Measurements from ENCODE around the gene CYP46A1.
A peak's percentile ranks its signal among the peaks of the same experiment; 100 is the strongest.
"Not testable (repeated sequence)": the region's sequence is repeated elsewhere in the genome, so short reads cannot be mapped to it uniquely, and the experiment has no call there.

CYP46A1 gene

GRCh38 chr14:99660006-99660566, 24.0 kb upstream of the CYP46A1 start:
- Histone ChIP-seq H3K9ac (ENCODE audit: low read depth, low read length) (no peak overlapping the region), H3K4me1 (ENCODE audit: control insufficient read depth, insufficient read depth, low read length) (peaks cover 20% of the 10 kb centered on the region), H3K36me3 (ENCODE audit: control insufficient read depth, insufficient read depth, low read length) (no peaks in the 10 kb centered on the region), H3K27me3 (ENCODE audit: control insufficient read depth, insufficient read depth, low read length) (peaks cover 5% of the 10 kb centered on the region), H3K9me3 (ENCODE audit: control insufficient read depth, insufficient read depth, low read length) (no peaks in the 10 kb centered on the region), H3K4me3 (ENCODE audit: low read depth, low read length) (peak overlapping the region; percentile 45)

- Histone ChIP-seq H3K36me3 (ENCODE audit: control insufficient read depth, insufficient read depth, low read length) (no peaks in the 10 kb centered on the region), H3K27me3 (ENCODE audit: control insufficient read depth, insufficient read depth, low read length) (peaks cover 5% of the 10 kb centered on the region), H3K4me3 (ENCODE audit: low read depth, low read length) (peak overlapping the region; percentile 45), H3K9me3 (ENCODE audit: control insufficient read depth, insufficient read depth, low read length) (no peaks in the 10 kb centered on the region), H3K4me1 (ENCODE audit: control insufficient read depth, insufficient read depth, low read length) (peaks cover 20% of the 10 kb centered on the region), H3K9ac (ENCODE audit: low read depth, low read length) (no peak overlapping the region)
These were observed 23.3 kb upstream of the CYP46A1 start for GRCh38 chr14:99660794-99661193.

GRCh38 chr14:99661206-99661605, 22.9 kb upstream of the CYP46A1 start:
- not testable (repeated sequence) for H3K9ac ChIP-seq (ENCODE audit: low read depth, low read length); H3K9me3 ChIP-seq (ENCODE audit: control insufficient read depth, insufficient read depth, low read length); H3K36me3 ChIP-seq (ENCODE audit: control insufficient read depth, insufficient read depth, low read length); H3K27me3 ChIP-seq (ENCODE audit: control insufficient read depth, insufficient read depth, low read length); H3K4me3 ChIP-seq (ENCODE audit: low read depth, low read length)
- peaks cover 20% of the 10 kb centered on the region for H3K4me1 ChIP-seq (ENCODE audit: control insufficient read depth, insufficient read depth, low read length)

- Histone ChIP-seq H3K36me3 (ENCODE audit: control insufficient read depth, insufficient read depth, low read length) (no peaks in the 10 kb centered on the region), H3K4me1 (ENCODE audit: control insufficient read depth, insufficient read depth, low read length) (peaks cover 20% of the 10 kb centered on the region), H3K27me3 (ENCODE audit: control insufficient read depth, insufficient read depth, low read length) (peaks cover 4% of the 10 kb centered on the region), H3K9me3 (ENCODE audit: control insufficient read depth, insufficient read depth, low read length) (no peaks in the 10 kb centered on the region), H3K9ac (ENCODE audit: low read depth, low read length) (no peak overlapping the region), H3K4me3 (ENCODE audit: low read depth, low read length) (no peak overlapping the region)
These were observed 21.3 kb upstream of the CYP46A1 start for GRCh38 chr14:99662846-99663245.

GRCh38 chr14:99663386-99664057, 20.6 kb upstream of the CYP46A1 start:
- Histone ChIP-seq H3K36me3 (ENCODE audit: control insufficient read depth, insufficient read depth, low read length) (no peaks in the 10 kb centered on the region), H3K9ac (ENCODE audit: low read depth, low read length) (no peak overlapping the region), H3K27me3 (ENCODE audit: control insufficient read depth, insufficient read depth, low read length) (peaks cover under 1% of the 10 kb centered on the region), H3K4me1 (ENCODE audit: control insufficient read depth, insufficient read depth, low read length) (peaks cover 20% of the 10 kb centered on the region), H3K9me3 (ENCODE audit: control insufficient read depth, insufficient read depth, low read length) (no peaks in the 10 kb centered on the region), H3K4me3 (ENCODE audit: low read depth, low read length) (no peak overlapping the region)

GRCh38 chr14:99664058-99664936, 19.8 kb upstream of the CYP46A1 start:
- no peaks in the 10 kb centered on the region for H3K36me3 ChIP-seq (ENCODE audit: control insufficient read depth, insufficient read depth, low read length)
- H3K4me3 ChIP-seq (ENCODE audit: low read depth, low read length) = no peak overlapping the region
- peaks cover 20% of the 10 kb centered on the region for H3K4me1 ChIP-seq (ENCODE audit: control insufficient read depth, insufficient read depth, low read length)
- H3K27me3 ChIP-seq (ENCODE audit: control insufficient read depth, insufficient read depth, low read length) = no peaks in the 10 kb centered on the region
- H3K9me3 ChIP-seq (ENCODE audit: control insufficient read depth, insufficient read depth, low read length) = no peaks in the 10 kb centered on the region
- peak overlapping the region; percentile 24 for H3K9ac ChIP-seq (ENCODE audit: low read depth, low read length)

GRCh38 chr14:99664937-99665273, 19.2 kb upstream of the CYP46A1 start:
- Histone ChIP-seq H3K9me3 (ENCODE audit: control insufficient read depth, insufficient read depth, low read length) (no peaks in the 10 kb centered on the region), H3K4me3 (ENCODE audit: low read depth, low read length) (no peak overlapping the region), H3K27me3 (ENCODE audit: control insufficient read depth, insufficient read depth, low read length) (no peaks in the 10 kb centered on the region), H3K36me3 (ENCODE audit: control insufficient read depth, insufficient read depth, low read length) (no peaks in the 10 kb centered on the region), H3K9ac (ENCODE audit: low read depth, low read length) (peak overlapping the region; percentile 24), H3K4me1 (ENCODE audit: control insufficient read depth, insufficient read depth, low read length) (peaks cover 20% of the 10 kb centered on the region)

- no peaks in the 10 kb centered on the region for H3K9me3 ChIP-seq (ENCODE audit: control insufficient read depth, insufficient read depth, low read length)
- H3K4me3 ChIP-seq (ENCODE audit: low read depth, low read length) = no peak overlapping the region
- no peaks in the 10 kb centered on the region for H3K27me3 ChIP-seq (ENCODE audit: control insufficient read depth, insufficient read depth, low read length)
- no peak overlapping the region for H3K9ac ChIP-seq (ENCODE audit: low read depth, low read length)
- no peaks in the 10 kb centered on the region for H3K36me3 ChIP-seq (ENCODE audit: control insufficient read depth, insufficient read depth, low read length)
- H3K4me1 ChIP-seq (ENCODE audit: control insufficient read depth, insufficient read depth, low read length) = peaks cover 24% of the 10 kb centered on the region
These were observed 17.6 kb upstream of the CYP46A1 start for GRCh38 chr14:99666533-99666932.

GRCh38 chr14:99667045-99667444, 17.1 kb upstream of the CYP46A1 start:
- peaks cover 29% of the 10 kb centered on the region for H3K4me1 ChIP-seq (ENCODE audit: control insufficient read depth, insufficient read depth, low read length)

GRCh38 chr14:99667821-99668220, 16.3 kb upstream of the CYP46A1 start:
- no peaks in the 10 kb centered on the region for H3K9me3 ChIP-seq (ENCODE audit: control insufficient read depth, insufficient read depth, low read length)
- H3K9ac ChIP-seq (ENCODE audit: low read depth, low read length) = no peak overlapping the region
- no peaks in the 10 kb centered on the region for H3K27me3 ChIP-seq (ENCODE audit: control insufficient read depth, insufficient read depth, low read length)
- H3K4me1 ChIP-seq (ENCODE audit: control insufficient read depth, insufficient read depth, low read length) = peaks cover 30% of the 10 kb centered on the region
- no peaks in the 10 kb centered on the region for H3K36me3 ChIP-seq (ENCODE audit: control insufficient read depth, insufficient read depth, low read length)
- H3K4me3 ChIP-seq (ENCODE audit: low read depth, low read length) = no peak overlapping the region

More at GRCh38 chr14:99667045-99667444, 17.1 kb upstream of the CYP46A1 start:
- Histone ChIP-seq H3K4me3 (ENCODE audit: low read depth, low read length) (no peak overlapping the region), H3K27me3 (ENCODE audit: control insufficient read depth, insufficient read depth, low read length) (no peaks in the 10 kb centered on the region), H3K9me3 (ENCODE audit: control insufficient read depth, insufficient read depth, low read length) (no peaks in the 10 kb centered on the region), H3K9ac (ENCODE audit: low read depth, low read length) (no peak overlapping the region), H3K36me3 (ENCODE audit: control insufficient read depth, insufficient read depth, low read length) (no peaks in the 10 kb centered on the region)

- no peak overlapping the region for H3K4me3 ChIP-seq (ENCODE audit: low read depth, low read length)
- H3K4me1 ChIP-seq (ENCODE audit: control insufficient read depth, insufficient read depth, low read length) = peaks cover 25% of the 10 kb centered on the region
- H3K9ac ChIP-seq (ENCODE audit: low read depth, low read length) = no peak overlapping the region
These were observed 15.5 kb upstream of the CYP46A1 start for GRCh38 chr14:99668307-99669295.

More at GRCh38 chr14:99668307-99669295, 15.5 kb upstream of the CYP46A1 start:
- H3K27me3 ChIP-seq (ENCODE audit: control insufficient read depth, insufficient read depth, low read length) = no peaks in the 10 kb centered on the region
- no peaks in the 10 kb centered on the region for H3K9me3 ChIP-seq (ENCODE audit: control insufficient read depth, insufficient read depth, low read length)
- no peaks in the 10 kb centered on the region for H3K36me3 ChIP-seq (ENCODE audit: control insufficient read depth, insufficient read depth, low read length)

Data from iPS-15b (cell line).